ENCODE results near the gene MORC2. TPM values are rescaled to one million over a fixed set of nuclear protein-coding genes. Genes with fewer than 3 reads are reported as not detected.

Gene MORC2
- total and polyA plus RNA-seq, 2 of the 13 experiments (the other 11 are each of a cell fraction or from before 2014, with no cell fraction given), result 11.9 to 18.3 TPM

GRCh38 chr22:30881361-30882183, 87.0 kb downstream of the MORC2 start (continued):
- TF ChIP-seq SMARCC2 (IDR thresholded peaks at IDR 0.05) (no peak), PAXIP1 (CRISPR knock-in tag; conservative IDR thresholded peaks at IDR 0.05) (peak; percentile 80), ZNF275 (CRISPR knock-in tag; IDR thresholded peaks at IDR 0.05; ENCODE audit: borderline replicate concordance) (no peak), TRIM22 (IDR thresholded peaks at IDR 0.05) (no peak), NCOA2 (CRISPR knock-in tag; IDR thresholded peaks at IDR 0.05) (no peak), RCOR2 (CRISPR knock-in tag; IDR thresholded peaks at IDR 0.05) (no peak), ZNF720 (CRISPR knock-in tag; IDR thresholded peaks at IDR 0.05) (no peak), GATA4 (IDR thresholded peaks at IDR 0.05; ENCODE audit: borderline replicate concordance, low read depth) (no peak), ZNF850 (CRISPR knock-in tag; conservative IDR thresholded peaks at IDR 0.05) (no peak), SMC3 (IDR thresholded peaks at IDR 0.05; ENCODE audit: low read length) (no peak), ZNF296 (CRISPR knock-in tag; conservative IDR thresholded peaks at IDR 0.05) (no peak), ZNF883 (CRISPR knock-in tag; IDR thresholded peaks at IDR 0.05; ENCODE audit: not compliant biosample characterization) (no peak), CBFB (CRISPR knock-in tag; IDR thresholded peaks at IDR 0.05) (no peak), ZNF7 (CRISPR knock-in tag; IDR thresholded peaks at IDR 0.05) (no peak), NAIF1 (CRISPR knock-in tag; IDR thresholded peaks at IDR 0.05; ENCODE audit: borderline replicate concordance) (no peak), TARDBP (CRISPR knock-in tag; IDR thresholded peaks at IDR 0.05) (peak; percentile 52; the same call in 1 of the 2 replicates)

All from HepG2 (cell line).